Measurements from ENCODE around the gene MEI4. TPM values are rescaled to one million over a fixed set of nuclear protein-coding genes. Genes with fewer than 3 reads are reported as not detected.
"Not testable (repeated sequence)": the region's sequence is repeated elsewhere in the genome, so short reads cannot be mapped to it uniquely, and the experiment has no call there.

Gene MEI4
- total and polyA plus RNA-seq, 10 of the 15 experiments (the other 5 are each of a cell fraction or from before 2014, with no cell fraction given), result 0.03 to 0.04 (median 0.03) TPM; not detected in 7

GRCh38 chr6:77752156-77752555 is 99.3 kb downstream of the MEI4 start:
- H3K4me1 ChIP-seq (ENCODE audit: control insufficient read depth, insufficient read depth, low read length); H3K4me3 ChIP-seq; intact Hi-C loops (cut with micrococcal nuclease; ENCODE audit: unreplicated experiment); BruUV-seq (replicated peaks); H3K27me3 ChIP-seq (replicated peaks in 1 of 2; ENCODE audit: control insufficient read depth in 2 of 2, insufficient read depth in 2 of 2, low read length in 1 of 2); RAD21 ChIA-PET (ENCODE audit: unreplicated experiment); DNase-seq (ENCODE audit: low read depth, low spot score); H3K79me2 ChIP-seq (ENCODE audit: control insufficient read depth, insufficient read depth, low read length); H4K20me1 ChIP-seq (ENCODE audit: control insufficient read depth, insufficient read depth); H3K36me3 ChIP-seq (ENCODE audit: control insufficient read depth in 2 of 2, insufficient read depth in 2 of 2, low read length in 1 of 2); FAIRE-seq; ATAC-seq; POLR2A ChIA-PET; H3K4me2 ChIP-seq (ENCODE audit: control insufficient read depth, insufficient read depth); H3K9me3 ChIP-seq (replicated peaks; ENCODE audit: control insufficient read depth, insufficient read depth, low read length); H3K9ac ChIP-seq (ENCODE audit: control insufficient read depth, insufficient read depth, low read length); H2AFZ ChIP-seq (ENCODE audit: control insufficient read depth, low read depth, low read length); H3K27ac ChIP-seq (ENCODE audit: control insufficient read depth, insufficient read depth); in situ Hi-C loops (cut with MboI): not testable (repeated sequence)
- TF ChIP-seq ATF7 (IDR thresholded peaks at IDR 0.05; ENCODE audit: low read depth), result peak; percentile 53; the same call in 1 of the 2 replicates
- ChIA-PET SMC1A (ENCODE audit: uncharacterized antibody, unreplicated experiment) (interaction anchor here (0.6 to 1.2 kb wide), 2 partner anchors 100 to 108 kb away, joined by 3 read pairs; no protein-coding TSS in a partner anchor), CTCF (interaction anchor here (0.7 kb wide), 1 partner anchor 15 kb away, joined by 3 read pairs; no protein-coding TSS in a partner anchor)
- 0% methylated on average over 1 of the region's 1 CpG for WGBS (ENCODE audit: insufficient coverage, insufficient replicate concordance, low lambda C conversion rate, missing lambda C conversion rate)

- POLR2A ChIA-PET, result interaction anchor here (0.9 kb wide), 1 partner anchor 17 kb away, joined by 3 read pairs; no protein-coding TSS in a partner anchor
- intact Hi-C loops (cut with micrococcal nuclease; ENCODE audit: unreplicated experiment), result no loop called here
Measured at GRCh38 chr6:77762386-77762785, 109.5 kb downstream of the MEI4 start.

More at GRCh38 chr6:77762386-77762785, 109.5 kb downstream of the MEI4 start:
- ChIA-PET SMC1A (ENCODE audit: uncharacterized antibody, unreplicated experiment) (no interaction called here), RAD21 (ENCODE audit: unreplicated experiment) (no interaction called here), CTCF (no interaction called here)
- BruUV-seq (replicated peaks), result no TSS peak
- Histone ChIP-seq H3K27me3 (replicated peaks in 1 of 2; ENCODE audit: control insufficient read depth in 2 of 2, insufficient read depth in 2 of 2, low read length in 1 of 2) (no peaks in the 10 kb centered on the region), H3K4me2 (ENCODE audit: control insufficient read depth, insufficient read depth) (no peak overlapping the region), H3K27ac (ENCODE audit: control insufficient read depth, insufficient read depth) (no peak overlapping the region), H3K9me3 (replicated peaks; ENCODE audit: control insufficient read depth, insufficient read depth, low read length) (no peaks in the 10 kb centered on the region), H3K9ac (ENCODE audit: control insufficient read depth, insufficient read depth, low read length) (no peak overlapping the region), H3K36me3 (ENCODE audit: control insufficient read depth in 2 of 2, insufficient read depth in 2 of 2, low read length in 1 of 2) (no peaks in the 10 kb centered on the region), H3K4me3 (no peak overlapping the region), H3K4me1 (ENCODE audit: control insufficient read depth, insufficient read depth, low read length) (no peaks in the 10 kb centered on the region), H4K20me1 (ENCODE audit: control insufficient read depth, insufficient read depth) (no peaks in the 10 kb centered on the region), H3K79me2 (ENCODE audit: control insufficient read depth, insufficient read depth, low read length) (no peaks in the 10 kb centered on the region), H2AFZ (ENCODE audit: control insufficient read depth, low read depth, low read length) (no peak overlapping the region)
- ATAC-seq (no peak), FAIRE-seq (no peak), DNase-seq (ENCODE audit: low read depth, low spot score) (no peak)
- 0% methylated on average over 2 of the region's 2 CpGs for WGBS (ENCODE audit: insufficient coverage, insufficient replicate concordance, low lambda C conversion rate, missing lambda C conversion rate)
- in situ Hi-C loops (cut with MboI), result no loop called here
- TF ChIP-seq TAF1 (IDR thresholded peaks at IDR 0.05; ENCODE audit: borderline replicate concordance, low read depth, low read length), result no peak
- TF ChIP-seq HDAC6 (IDR thresholded peaks at IDR 0.05; ENCODE audit: unreplicated experiment), result no peak
- no peak for TF ChIP-seq IKZF2 (IDR thresholded peaks at IDR 0.05)
- TF ChIP-seq GABPA (IDR thresholded peaks at IDR 0.05; ENCODE audit: low read depth), result no peak
- TF ChIP-seq, protein P1, sequence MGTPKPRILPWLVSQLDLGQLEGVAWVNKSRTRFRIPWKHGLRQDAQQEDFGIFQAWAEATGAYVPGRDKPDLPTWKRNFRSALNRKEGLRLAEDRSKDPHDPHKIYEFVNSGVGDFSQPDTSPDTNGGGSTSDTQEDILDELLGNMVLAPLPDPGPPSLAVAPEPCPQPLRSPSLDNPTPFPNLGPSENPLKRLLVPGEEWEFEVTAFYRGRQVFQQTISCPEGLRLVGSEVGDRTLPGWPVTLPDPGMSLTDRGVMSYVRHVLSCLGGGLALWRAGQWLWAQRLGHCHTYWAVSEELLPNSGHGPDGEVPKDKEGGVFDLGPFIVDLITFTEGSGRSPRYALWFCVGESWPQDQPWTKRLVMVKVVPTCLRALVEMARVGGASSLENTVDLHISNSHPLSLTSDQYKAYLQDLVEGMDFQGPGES (IDR thresholded peaks at IDR 0.05), result no peak
- TF ChIP-seq MYB (IDR thresholded peaks at IDR 0.05; ENCODE audit: borderline replicate concordance, low read depth, low read length), result no peak
- TF ChIP-seq BHLHE40 (IDR thresholded peaks at IDR 0.05; ENCODE audit: borderline replicate concordance in 1 of 2, low read depth in 2 of 2, low read length in 1 of 2), result no peak
- no peak for TF ChIP-seq FOS (IDR thresholded peaks at IDR 0.05; ENCODE audit: borderline replicate concordance, extremely low read depth, insufficient read length)
- no peak for TF ChIP-seq BCL11A (IDR thresholded peaks at IDR 0.05; ENCODE audit: low read depth, low read length)
- no peak for TF ChIP-seq USF1 (IDR thresholded peaks at IDR 0.05; ENCODE audit: borderline replicate concordance, extremely low read length, insufficient read depth, low read depth, low read length)
- no peak for TF ChIP-seq CTCF (IDR thresholded peaks at IDR 0.05 in 2 of 3, conservative IDR thresholded peaks at IDR 0.05 in 1 of 3; ENCODE audit: control insufficient read depth in 2 of 3, extremely low read depth in 1 of 3, insufficient read depth in 1 of 3, low read depth in 3 of 3, low read length in 3 of 3)
- no peak for TF ChIP-seq SMAD5 (IDR thresholded peaks at IDR 0.05; ENCODE audit: low read depth)
- no peak for TF ChIP-seq SMARCA5 (IDR thresholded peaks at IDR 0.05)

All from GM12878 (cell line).